HG03571 (cell line): ENCODE data around the gene INPP4B.

Experiments used
- ATAC-seq: cut with Tn5 transposase; IDR thresholded peaks from one replicate; pipeline ENCODE4 v1.9.1; 2021; ENCODE audit not compliant: unreplicated experiment

The INPP4B gene

DNA sequence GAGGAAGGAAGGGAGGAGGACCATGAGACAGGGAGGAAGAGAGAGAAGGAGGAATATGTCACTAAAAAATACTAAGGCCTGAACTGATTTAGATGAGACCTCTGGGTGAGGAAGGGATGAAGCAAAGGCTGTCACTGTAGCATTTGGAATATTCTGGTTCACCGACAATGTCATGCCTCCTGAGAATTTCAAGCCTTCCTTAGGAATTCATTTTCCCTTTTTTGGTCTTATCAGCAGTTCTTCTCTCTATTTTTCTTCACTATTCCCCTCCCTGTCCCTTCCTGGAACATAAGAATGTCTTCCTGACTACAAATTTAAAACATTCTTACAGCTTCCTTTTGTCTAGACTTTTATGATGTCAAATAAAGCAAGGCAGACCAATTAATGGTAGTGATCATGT is 527.8 kb downstream of the INPP4B start:
- no peak for ATAC-seq

DNA sequence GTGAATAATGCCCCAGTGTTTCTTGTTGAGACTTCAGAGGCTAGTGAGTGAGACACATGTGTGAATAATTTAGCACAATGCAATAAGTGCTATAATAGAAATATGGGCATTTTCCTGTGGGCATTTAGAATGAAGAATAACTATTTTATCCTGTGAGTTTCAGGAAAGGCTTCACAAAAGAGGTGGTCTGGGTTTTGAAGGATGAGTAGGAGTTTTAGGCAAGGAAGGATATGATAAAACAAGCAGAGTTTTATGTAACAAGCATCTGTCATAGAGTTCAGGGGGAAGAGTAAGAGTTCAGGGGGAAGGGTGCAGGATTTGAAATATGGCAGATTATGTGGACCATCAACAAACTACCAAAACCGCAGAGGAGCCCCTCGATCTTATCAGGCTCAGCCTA is 529.2 kb downstream of the INPP4B start:
- no peak for ATAC-seq

DNA sequence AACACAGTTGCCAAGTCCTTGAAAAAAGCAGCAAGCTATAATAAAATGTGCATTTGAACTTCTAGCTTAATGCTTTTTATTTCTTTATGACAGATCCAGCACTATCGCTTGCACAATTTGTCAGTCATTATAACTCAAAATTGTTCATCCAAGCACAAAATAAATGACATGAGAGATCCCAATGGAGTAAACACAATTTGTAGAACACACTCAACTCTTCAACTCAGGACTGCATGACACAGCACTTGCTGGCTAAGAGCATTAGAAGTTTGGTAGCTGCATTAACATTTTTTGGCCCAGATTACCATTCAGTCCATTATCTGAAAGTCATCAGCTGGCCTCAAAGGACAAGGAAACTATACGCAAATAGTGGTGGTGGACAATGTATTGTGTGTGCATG is 530.1 kb downstream of the INPP4B start:
- ATAC-seq, result no peak

DNA sequence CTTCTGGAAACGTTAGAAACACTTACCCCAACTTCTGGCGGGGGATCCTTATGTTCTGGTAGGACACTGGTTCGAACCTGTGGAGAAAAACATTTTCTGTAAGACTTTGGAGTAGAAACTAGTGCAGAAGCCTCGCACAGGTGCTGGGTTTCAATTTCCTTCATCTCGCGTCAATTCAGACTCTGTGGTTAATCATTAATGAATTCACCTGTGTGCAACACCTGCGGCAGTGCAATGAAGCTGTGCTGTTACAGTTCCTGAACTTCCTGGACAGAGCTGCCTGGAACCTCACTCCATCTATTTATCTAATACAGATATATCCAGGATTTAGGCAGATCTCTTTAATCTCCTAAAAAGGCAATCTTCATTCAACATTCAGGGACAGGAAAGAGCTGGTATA is 531.4 kb downstream of the INPP4B start:
- ATAC-seq, result no peak

DNA sequence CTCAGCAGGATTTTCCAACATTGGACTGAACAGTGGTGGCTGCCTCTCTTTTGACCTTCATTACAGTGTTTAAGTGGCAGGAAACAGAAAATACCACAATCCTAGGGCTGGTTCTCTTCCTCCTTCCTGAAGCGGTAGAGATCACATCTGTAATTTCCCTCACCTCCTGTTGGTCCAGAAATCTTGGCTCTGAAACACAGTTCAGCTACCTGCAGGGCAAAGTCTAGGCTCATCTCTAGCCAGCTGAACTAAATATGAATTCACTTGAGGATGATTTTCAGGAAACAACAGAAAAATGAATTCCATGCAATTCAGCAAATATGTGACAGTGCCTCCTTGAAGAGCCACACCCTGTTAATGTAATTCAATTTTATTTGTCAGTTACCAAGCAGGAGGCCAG is 531.9 kb downstream of the INPP4B start:
- no peak for ATAC-seq

DNA sequence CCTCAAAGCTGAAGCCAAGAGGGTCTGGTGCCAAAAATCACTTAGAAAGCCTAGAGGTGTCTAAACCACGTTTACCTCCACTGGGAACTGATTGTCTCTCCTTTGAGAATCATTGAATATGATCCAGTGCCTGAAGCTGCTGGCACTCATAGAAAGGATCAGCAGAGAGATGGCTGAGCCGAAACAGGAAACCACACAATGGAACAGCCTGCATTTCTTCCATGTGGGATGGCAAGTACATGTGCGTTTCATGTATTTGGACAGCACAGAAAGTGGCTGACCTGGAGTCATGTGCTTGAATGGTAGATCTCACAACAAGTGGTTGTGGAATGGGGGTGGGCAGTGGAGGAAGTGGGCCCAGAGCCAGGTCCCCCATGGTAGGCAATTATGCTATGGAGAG is 533.7 kb downstream of the INPP4B start:
- ATAC-seq, result no peak

DNA sequence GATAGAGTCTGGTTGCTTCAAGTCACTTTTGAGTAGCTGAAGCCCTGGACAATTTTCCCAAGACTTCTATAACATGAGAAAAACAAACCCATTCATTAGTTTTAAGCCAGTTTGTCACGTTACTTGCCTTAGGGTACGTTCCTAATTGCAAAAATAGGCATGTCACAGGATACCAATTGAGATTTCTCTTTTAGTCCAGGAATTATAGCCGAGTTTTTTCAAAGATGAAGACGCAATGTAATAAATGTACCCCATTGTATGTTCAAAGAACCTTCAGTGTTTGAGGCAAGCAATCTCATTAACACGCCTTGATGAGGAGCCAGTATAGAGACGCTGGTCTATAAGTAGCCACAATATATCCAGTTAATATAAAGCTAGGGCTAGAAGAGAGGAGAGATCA is 534.2 kb downstream of the INPP4B start:
- no peak for ATAC-seq

DNA sequence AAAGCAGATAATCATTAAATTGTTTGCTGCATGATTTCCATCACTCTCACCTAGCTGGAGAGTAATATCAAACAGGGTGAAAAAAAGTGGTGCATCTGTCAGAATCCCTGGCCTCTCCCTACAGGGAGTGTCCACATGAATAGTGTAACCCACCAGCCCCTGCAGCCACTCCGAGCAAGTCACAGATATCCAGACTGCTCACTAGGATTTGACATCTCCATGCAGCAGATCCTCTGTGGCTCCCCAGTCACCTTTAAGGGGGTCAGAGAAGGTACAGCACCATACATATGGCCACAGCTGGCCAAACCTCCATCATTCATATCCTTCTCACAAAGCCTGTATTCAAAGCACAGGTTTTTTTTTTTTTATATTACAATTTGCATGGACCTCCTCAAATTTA is 536.3 kb downstream of the INPP4B start:
- ATAC-seq, result no peak

DNA sequence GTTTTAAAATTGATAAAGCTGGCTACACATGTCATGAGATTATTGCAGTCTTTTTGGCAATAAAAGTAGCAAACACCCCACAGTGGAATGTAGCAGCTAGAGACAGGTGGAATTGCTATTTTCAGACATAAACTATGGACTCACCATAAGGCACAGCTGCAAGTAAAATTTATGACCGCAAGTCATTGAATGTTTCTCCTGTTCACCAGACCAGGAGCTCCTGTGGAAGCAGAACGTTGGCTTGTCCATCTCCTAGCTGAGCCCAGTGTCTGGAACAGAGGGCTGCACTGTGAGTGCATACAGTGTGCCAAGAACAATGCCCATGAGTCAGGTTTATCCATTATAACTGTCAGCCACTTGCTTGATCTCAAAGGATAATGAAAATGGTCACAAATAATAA is 538.2 kb downstream of the INPP4B start:
- ATAC-seq, result no peak

DNA sequence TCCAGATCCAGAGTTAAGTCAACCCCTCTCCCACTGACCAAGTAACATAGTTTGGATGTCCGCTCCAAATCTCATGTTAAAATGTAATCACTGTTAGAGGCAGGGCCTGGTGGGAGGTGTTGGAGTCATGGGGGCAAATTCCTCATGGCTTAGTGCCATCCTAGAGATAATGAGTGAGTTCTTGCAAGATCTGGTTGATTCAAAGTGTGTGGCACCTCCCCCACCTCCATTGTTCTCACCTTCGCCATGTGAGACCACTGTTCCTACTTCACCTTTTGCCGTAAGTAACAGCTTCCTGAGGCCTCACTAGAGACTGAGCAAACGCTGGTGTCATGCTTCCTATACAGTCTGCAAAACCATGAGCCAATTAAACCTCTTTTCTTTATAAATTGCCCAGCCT is 548.8 kb downstream of the INPP4B start:
- no peak for ATAC-seq

DNA sequence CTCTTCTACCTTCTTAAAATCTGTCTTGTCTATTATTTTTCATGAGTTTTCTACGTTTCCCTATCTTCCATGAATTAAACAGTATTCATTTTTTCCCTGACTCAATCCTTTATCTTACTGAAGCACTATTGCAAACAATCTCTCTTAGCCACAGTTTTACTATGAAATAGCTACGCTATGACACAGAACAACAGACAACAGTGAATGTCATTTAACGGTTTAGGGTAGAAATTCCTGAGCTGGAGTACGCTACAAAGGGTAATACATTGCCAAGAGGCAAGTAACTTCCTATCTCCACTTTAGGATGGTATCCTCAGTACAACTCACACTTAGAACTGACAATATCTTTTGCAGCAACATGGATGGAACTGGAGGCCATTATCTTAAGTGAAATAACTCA is 552.6 kb downstream of the INPP4B start:
- no peak for ATAC-seq

DNA sequence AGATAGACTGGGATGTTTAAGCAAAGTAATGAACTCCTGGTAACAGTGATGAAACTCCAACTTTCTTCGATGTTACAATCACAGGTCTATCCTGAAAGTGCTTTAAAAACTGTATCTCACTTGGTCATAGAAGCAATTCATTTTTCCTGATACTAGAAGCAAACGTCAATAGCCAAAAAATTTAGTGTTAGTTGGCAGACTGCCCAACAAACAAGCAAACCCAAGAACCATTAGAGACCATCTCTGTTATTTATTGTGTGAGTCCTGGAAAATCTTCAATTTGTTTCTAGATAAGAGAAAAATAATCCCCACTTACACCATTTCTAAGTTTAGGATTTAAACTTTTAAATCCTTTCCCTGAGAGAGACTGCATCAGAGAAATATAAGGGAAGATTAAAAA is 553.9 kb downstream of the INPP4B start:
- ATAC-seq, result no peak

DNA sequence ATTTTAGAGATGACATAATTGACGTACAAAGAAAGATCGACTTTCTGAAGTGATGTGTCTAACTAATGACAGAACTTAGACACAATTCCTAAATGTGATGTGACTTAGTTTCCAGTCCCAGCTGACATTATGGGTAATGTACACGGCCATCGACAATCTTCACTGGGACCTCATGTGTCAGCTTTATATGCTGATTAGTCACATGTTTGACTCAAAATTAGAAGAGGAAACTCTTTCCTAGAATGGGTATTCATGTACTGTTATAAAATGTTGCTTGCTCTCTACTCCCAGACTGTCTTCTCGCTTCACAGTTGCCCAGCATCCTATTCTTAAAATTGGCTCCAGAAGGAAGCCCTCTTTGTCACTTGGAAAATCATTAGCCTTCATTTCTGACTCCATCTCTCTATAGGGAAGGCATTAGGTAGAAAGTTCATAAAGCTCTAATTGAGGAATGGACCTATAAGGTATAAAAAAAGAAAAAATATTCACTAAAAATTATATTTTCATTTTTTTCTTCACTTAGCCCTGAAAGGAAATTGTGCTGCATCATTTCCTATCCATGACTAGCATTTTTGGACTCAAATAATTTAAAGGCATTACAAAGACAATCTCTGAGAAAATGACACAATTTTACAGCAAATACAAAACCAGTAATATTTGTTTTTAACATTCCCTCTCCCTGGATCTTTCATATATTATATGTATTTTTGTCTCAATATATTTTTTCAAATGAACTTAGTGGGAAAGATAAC is 554.6 kb downstream of the INPP4B start:
- no peak for ATAC-seq

DNA sequence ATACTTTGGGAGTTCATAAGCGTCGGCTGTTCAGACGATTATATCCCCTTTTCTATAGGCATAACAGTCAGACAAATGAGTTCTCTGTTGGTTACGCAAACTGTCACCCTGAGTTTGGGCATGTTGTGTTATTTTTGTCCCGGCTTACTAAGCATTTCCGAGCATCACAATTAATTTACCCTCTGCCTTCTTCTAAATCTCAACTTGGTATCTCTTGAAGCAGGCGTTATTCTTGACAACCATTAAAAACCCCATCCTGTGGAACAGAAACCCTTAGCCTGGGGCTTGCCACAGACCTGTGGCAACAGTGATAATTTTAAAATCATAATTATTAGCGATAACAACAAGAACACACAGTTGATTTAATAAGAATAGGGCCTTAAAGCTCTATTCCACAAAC is 558.7 kb downstream of the INPP4B start:
- ATAC-seq, result no peak

DNA sequence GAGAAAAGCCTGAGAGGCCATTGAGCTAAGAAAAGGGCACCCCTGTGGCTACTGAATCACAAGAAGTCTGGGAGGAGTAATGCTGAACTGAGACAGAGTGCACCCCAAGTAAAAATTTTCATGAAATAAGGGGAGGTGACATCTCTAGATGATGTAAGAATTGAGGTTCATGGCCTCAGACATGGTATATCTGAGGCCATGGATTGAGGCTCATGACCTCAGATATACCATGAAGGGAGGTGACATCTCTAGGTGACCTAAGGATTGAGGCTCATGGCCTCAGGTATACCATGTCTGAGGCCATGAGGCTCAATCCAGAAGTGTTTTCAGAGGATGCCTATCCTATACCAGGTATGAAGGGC is 560.9 kb downstream of the INPP4B start:
- ATAC-seq, result no peak

DNA sequence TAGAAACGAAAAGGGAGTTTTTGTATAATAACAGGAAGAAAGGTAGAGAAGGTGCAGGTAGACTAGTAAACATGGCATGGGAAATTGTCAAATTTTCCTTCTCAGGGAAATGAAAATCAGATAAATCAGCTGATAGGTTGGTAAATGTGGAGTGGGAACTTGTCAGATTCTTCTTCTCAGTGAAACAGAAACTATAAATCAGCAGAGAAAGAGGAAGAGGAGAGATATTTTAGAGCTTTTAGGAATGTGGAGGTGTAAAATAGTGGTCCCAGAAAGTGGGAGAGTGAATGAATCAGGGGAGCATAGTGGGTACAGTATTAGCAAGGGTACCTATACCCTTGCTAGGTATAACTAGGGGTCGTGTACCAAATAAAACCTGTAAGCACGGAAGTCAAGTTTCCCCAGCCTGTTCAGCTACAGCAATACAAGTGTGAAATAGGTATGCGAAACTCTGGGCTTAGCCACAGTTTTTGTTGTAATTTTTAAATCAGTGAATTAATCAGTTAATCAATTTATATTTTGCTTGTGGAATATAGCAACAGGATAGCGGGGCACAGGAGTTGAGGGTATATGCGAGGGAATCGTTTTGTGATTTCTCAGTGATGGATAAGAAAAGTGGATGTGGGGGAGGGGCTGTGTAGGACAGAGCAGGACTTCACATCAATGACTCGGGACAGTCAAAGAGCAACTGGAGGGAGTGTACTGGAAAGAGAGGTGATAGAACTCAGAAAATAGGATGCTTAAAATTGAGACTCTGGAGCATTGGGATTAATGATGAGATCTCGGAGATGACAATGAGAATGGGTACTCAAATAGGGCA is 561.5 kb downstream of the INPP4B start:
- no peak for ATAC-seq

DNA sequence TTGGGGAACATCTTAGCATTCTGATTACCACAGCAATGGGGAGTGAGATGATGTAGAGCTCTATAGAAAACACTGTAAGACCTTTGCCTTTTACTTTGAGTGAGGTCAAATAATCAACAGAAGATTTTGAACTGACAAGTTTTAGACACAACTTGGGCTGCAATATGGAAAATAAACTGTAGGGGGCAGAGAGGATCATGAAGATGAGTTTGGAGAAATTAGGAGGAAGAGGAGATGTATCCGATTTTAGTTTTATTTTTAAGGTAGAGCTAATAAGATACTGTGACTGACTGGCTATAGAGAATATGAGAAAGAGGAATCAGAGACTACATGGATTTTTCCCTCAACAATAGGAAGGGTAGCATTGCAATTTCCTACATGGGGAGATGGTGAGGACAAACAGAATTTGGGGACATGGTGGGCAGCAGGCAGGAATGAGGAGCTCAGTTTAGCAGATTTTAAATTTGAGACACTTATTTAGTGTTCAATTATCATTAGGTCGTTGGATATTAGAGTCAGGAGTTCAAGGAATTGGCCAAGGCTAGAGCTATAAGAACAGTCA is 563.1 kb downstream of the INPP4B start:
- no peak for ATAC-seq

DNA sequence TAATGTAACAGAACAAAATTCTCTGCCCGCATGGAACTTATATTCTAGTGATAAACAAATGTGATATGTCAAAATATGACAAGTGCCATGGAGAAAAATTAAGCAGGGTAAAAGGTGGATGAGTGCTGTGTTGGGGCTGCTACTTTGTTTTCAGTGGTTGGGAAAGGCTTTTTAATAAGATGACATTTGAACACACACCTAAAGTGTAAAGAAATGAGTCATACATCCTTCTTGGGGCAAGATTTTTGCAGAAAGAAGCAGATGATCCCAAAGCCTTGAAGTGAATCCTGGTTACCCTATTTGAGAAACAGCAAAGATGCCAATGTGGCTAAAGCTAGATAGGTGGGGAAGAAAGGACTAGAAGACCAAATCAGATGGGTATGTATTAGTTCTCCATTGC is 564.1 kb downstream of the INPP4B start:
- no peak for ATAC-seq

DNA sequence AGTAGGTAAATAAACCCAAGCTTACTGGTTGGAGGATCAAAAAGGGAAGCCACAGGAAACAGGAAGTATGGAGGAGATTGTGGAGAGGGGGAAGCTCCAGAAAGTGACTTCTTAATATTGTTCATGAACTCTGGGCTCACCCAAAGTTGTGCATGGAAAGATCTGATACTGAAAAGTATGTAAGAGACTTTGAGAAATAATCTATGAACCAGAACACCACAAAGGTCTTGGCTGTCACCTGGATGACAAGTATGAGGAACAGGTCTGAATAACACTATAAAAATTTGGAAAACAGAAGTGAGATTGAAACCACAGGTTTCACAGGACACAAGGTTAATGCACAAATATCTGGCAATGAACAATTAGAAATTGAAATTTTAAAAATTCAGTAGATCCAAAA is 567.4 kb downstream of the INPP4B start:
- ATAC-seq, result no peak

DNA sequence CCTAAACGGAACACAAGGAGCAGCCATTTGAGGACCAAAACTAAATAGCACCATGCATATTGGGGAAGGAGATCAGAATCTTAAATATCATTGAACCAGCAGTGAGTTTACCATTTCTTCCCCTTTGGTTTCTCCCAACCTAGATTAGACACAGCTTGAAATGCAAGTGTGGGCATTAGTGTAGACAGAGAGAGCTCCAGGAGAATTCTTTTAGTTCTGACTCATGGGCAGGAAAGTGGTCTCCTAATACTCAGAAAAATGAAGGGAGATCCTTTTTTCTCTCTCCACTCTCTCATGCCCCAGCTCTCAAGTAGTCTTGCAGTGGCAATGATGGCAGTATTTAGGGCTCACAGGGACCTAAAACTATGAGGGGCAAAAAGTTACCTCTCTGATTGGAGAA is 567.9 kb downstream of the INPP4B start:
- ATAC-seq, result no peak

DNA sequence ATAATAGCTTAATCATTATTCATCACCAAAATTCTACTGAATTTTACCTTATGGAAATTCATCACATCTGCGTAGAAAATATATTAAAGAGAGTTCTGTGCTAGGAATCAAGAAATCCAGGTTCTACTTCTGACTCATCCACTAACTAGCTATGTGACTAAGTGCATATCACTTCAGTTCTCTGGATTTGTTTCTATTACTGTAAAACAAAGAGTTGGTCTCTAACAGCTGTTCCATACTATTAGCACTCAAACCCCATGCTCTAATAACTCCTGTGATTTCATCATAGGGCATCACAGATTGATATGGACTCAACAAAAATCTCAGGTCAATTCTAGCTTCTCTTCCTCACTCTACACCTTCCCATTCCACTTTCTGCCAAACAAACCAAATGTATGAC is 572.0 kb downstream of the INPP4B start:
- ATAC-seq, result no peak

DNA sequence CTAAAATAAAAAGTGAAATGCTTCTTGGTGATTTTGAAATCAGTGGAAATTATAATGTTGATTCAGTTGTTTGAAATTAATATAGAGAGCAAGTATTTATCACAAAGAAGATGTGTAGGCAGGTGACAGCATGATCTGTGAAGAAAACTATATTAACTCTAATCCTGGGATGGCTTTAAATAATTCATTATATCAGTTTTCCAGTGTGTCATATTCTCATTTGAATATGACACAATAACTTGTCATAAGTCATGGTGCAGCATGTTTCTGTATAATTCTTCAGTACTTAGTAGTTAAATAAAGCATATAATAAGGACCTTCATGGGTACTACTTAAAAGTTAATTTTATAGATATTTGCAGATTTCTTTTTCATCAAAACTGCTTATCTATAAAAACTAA is 573.6 kb downstream of the INPP4B start:
- no peak for ATAC-seq
